ENCODE data around the gene GABRB2. TPM values are rescaled to one million over a fixed set of nuclear protein-coding genes. Genes with fewer than 3 reads are reported as not detected.

The GABRB2 gene
- total RNA-seq, 3 donors from 2014 or later (not counting 1 experiment from before 2014, with no cell fraction given): not detected

GRCh38 chr5:161399996-161400562 lies 146.4 kb downstream of the GABRB2 start:
- no peak for ATAC-seq
- Mint-ChIP-seq H3K9me3 (peaks cover 2 to 5% of the 10 kb centered on the region in 2 donors), H3K27ac (no peak overlapping the region), H3K4me1 (no peaks in the 10 kb centered on the region), H3K4me3 (no peak overlapping the region), H3K27me3 (ENCODE audit: low read depth in 2 of 2) (no peaks in the 10 kb centered on the region), H3K36me3 (no peaks in the 10 kb centered on the region)
- Histone ChIP-seq H3K4me1 (ENCODE audit: control insufficient read depth, insufficient read depth, low read length) (no peaks in the 10 kb centered on the region), H3K4me3 (ENCODE audit: low read length) (no peak overlapping the region), H3K36me3 (ENCODE audit: control insufficient read depth, insufficient read depth, low read length) (no peaks in the 10 kb centered on the region), H3K27ac (ENCODE audit: low read length) (no peak overlapping the region), H3K27me3 (ENCODE audit: control insufficient read depth, insufficient read depth, low read length) (no peaks in the 10 kb centered on the region), H3K9me3 (ENCODE audit: control insufficient read depth, insufficient read depth, low read length) (no peaks in the 10 kb centered on the region)
- WGBS (ENCODE audit: insufficient coverage): 75% methylated on average over 4 of the region's 6 CpGs
- DNase-seq: no peak
- TF ChIP-seq CTCF (IDR thresholded peaks at IDR 0.05): no peak
- intact Hi-C loops (cut with micrococcal nuclease): no loop called here

- no peaks in the 10 kb centered on the region for H3K27me3 ChIP-seq (ENCODE audit: control insufficient read depth, insufficient read depth, low read length)
- no peaks in the 10 kb centered on the region for H3K36me3 Mint-ChIP-seq
- 86% methylated on average over 2 of the region's 4 CpGs for WGBS (ENCODE audit: insufficient coverage)
- no peaks in the 10 kb centered on the region for H3K27me3 Mint-ChIP-seq (ENCODE audit: low read depth in 2 of 2)
- H3K4me1 Mint-ChIP-seq: no peaks in the 10 kb centered on the region
- ATAC-seq (no peak), DNase-seq (no peak)
- TF ChIP-seq CTCF (IDR thresholded peaks at IDR 0.05): no peak
- no peak overlapping the region for H3K27ac ChIP-seq (ENCODE audit: low read length)
- H3K9me3 Mint-ChIP-seq: peaks cover 4 to 5% of the 10 kb centered on the region in 2 donors
- H3K27ac Mint-ChIP-seq: no peak overlapping the region
- H3K36me3 ChIP-seq (ENCODE audit: control insufficient read depth, insufficient read depth, low read length): no peaks in the 10 kb centered on the region
- intact Hi-C loops (cut with micrococcal nuclease): no loop called here
- H3K4me3 Mint-ChIP-seq: no peak overlapping the region
- H3K4me3 ChIP-seq (ENCODE audit: low read length): no peak overlapping the region
- H3K4me1 ChIP-seq (ENCODE audit: control insufficient read depth, insufficient read depth, low read length): no peaks in the 10 kb centered on the region
- no peaks in the 10 kb centered on the region for H3K9me3 ChIP-seq (ENCODE audit: control insufficient read depth, insufficient read depth, low read length)
Measured at GRCh38 chr5:161397448-161397847, 149.1 kb downstream of the GABRB2 start.

GRCh38 chr5:161396171-161396570 lies 150.4 kb downstream of the GABRB2 start:
- Mint-ChIP-seq H3K27ac (no peak overlapping the region), H3K4me1 (no peaks in the 10 kb centered on the region), H3K36me3 (no peaks in the 10 kb centered on the region), H3K27me3 (ENCODE audit: low read depth in 2 of 2) (no peaks in the 10 kb centered on the region), H3K4me3 (no peak overlapping the region), H3K9me3 (peaks cover 4 to 5% of the 10 kb centered on the region in 2 donors)
- Histone ChIP-seq H3K27ac (ENCODE audit: low read length) (no peak overlapping the region), H3K4me3 (ENCODE audit: low read length) (no peak overlapping the region), H3K27me3 (ENCODE audit: control insufficient read depth, insufficient read depth, low read length) (no peaks in the 10 kb centered on the region), H3K36me3 (ENCODE audit: control insufficient read depth, insufficient read depth, low read length) (no peaks in the 10 kb centered on the region), H3K9me3 (ENCODE audit: control insufficient read depth, insufficient read depth, low read length) (no peaks in the 10 kb centered on the region), H3K4me1 (ENCODE audit: control insufficient read depth, insufficient read depth, low read length) (no peaks in the 10 kb centered on the region)
- TF ChIP-seq CTCF (IDR thresholded peaks at IDR 0.05): no peak
- no peak for DNase-seq
- ATAC-seq: no peak
- intact Hi-C loops (cut with micrococcal nuclease): no loop called here
- 30% methylated on average over 2 of the region's 3 CpGs for WGBS (ENCODE audit: insufficient coverage)

GRCh38 chr5:161391724-161392123 lies 154.8 kb downstream of the GABRB2 start:
- TF ChIP-seq CTCF (IDR thresholded peaks at IDR 0.05): no peak
- no peak for ATAC-seq

More at GRCh38 chr5:161391724-161392123, 154.8 kb downstream of the GABRB2 start:
- no peaks in the 10 kb centered on the region for H3K27me3 ChIP-seq (ENCODE audit: control insufficient read depth, insufficient read depth, low read length)
- no peak overlapping the region for H3K4me3 Mint-ChIP-seq
- no peak overlapping the region for H3K4me3 ChIP-seq (ENCODE audit: low read length)
- H3K36me3 Mint-ChIP-seq: no peaks in the 10 kb centered on the region
- H3K4me1 ChIP-seq (ENCODE audit: control insufficient read depth, insufficient read depth, low read length): no peaks in the 10 kb centered on the region
- no CpG with 5 or more reads among the region's 1 CpG for WGBS (ENCODE audit: insufficient coverage)
- no peaks in the 10 kb centered on the region for H3K36me3 ChIP-seq (ENCODE audit: control insufficient read depth, insufficient read depth, low read length)
- no peak overlapping the region for H3K27ac Mint-ChIP-seq
- intact Hi-C loops (cut with micrococcal nuclease): no loop called here
- H3K4me1 Mint-ChIP-seq: no peaks in the 10 kb centered on the region
- no peaks in the 10 kb centered on the region for H3K27me3 Mint-ChIP-seq (ENCODE audit: low read depth in 2 of 2)
- DNase-seq: no peak
- H3K9me3 Mint-ChIP-seq: peaks cover 2 to 4% of the 10 kb centered on the region in 2 donors
- no peaks in the 10 kb centered on the region for H3K9me3 ChIP-seq (ENCODE audit: control insufficient read depth, insufficient read depth, low read length)
- H3K27ac ChIP-seq (ENCODE audit: low read length): no peak overlapping the region
